Common myeloid progenitor, CD34-positive (primary cell): ENCODE measurements around the gene FAM13A.
"Not testable (repeated sequence)": the region's sequence is repeated elsewhere in the genome, so short reads cannot be mapped to it uniquely, and the experiment has no call there.

Source experiments
- CTCF ChIA-PET: fragments of 350-600 bp; sonication (Branson Sonifier 250); formaldehyde crosslinking; loops from one replicate; lab custom pipeline; 2021; ENCODE audit warnings: antibody characterized with exemption; lab: Charles Lee
- POLR2A ChIA-PET: fragments of 350-600 bp; sonication (Branson Sonifier 250); formaldehyde crosslinking; loops from one replicate; lab custom pipeline; 2021; ENCODE audit warnings: antibody characterized with exemption; lab: Charles Lee
- DNase-seq, 3 donors: peaks; one replicate each; pipeline versions ENCODE4 v3.0.0 to v3.0.0-alpha.2; 2013
- H3K27ac ChIP-seq, 2 experiments: 1 replicate in 1 of 2; 2 replicates in 1 of 2; pipeline ENCODE4 v1.7.0; 2013; ENCODE audit warnings: inconsistent platforms in 2 of 2, low read length in 2 of 2, mild to moderate bottlenecking in 2 of 2, low read depth in 1 of 2, moderate library complexity in 1 of 2; ENCODE audit not compliant: severe bottlenecking in 2 of 2, insufficient read depth in 1 of 2, poor library complexity in 1 of 2
- H3K27me3 ChIP-seq, 5 experiments: replicated peaks in 2 of 5; 1 replicate in 3 of 5; 2 replicates in 2 of 5; pipeline versions ENCODE4 v1.6.1 to v1.7.0; 2013; ENCODE audit warnings: low read length in 4 of 5, mild to moderate bottlenecking in 2 of 5, moderate library complexity in 2 of 5, inconsistent platforms in 1 of 5; ENCODE audit not compliant: insufficient read depth in 5 of 5, control insufficient read depth in 4 of 5
- H3K36me3 ChIP-seq, 4 experiments: 1 replicate in 2 of 4; 2 replicates in 2 of 4; pipeline versions ENCODE4 v1.6.1 to v1.7.0; 2013; ENCODE audit warnings: low read length in 3 of 4, control low read depth in 1 of 4, mild to moderate bottlenecking in 1 of 4; ENCODE audit not compliant: control insufficient read depth in 4 of 4, insufficient read depth in 4 of 4
- H3K4me1 ChIP-seq, 4 experiments: 1 replicate in 3 of 4; 2 replicates in 1 of 4; pipeline versions ENCODE4 v1.6.1 to v1.7.1; 2013; ENCODE audit warnings: low read length in 3 of 4, mild to moderate bottlenecking in 3 of 4, control low read depth in 1 of 4, inconsistent platforms in 1 of 4, moderate library complexity in 1 of 4; ENCODE audit not compliant: control insufficient read depth in 4 of 4, insufficient read depth in 4 of 4; ENCODE audit errors: control extremely low read depth in 1 of 4
- H3K4me3 ChIP-seq, 7 experiments: 1 replicate in 4 of 7; 2 replicates in 3 of 7; pipeline versions ENCODE4 v1.5.1 to v1.7.0; 2013; ENCODE audit warnings: mild to moderate bottlenecking in 7 of 7, low read length in 6 of 7, moderate library complexity in 6 of 7, inconsistent platforms in 2 of 7, low read depth in 2 of 7, control low read depth in 1 of 7; ENCODE audit not compliant: insufficient read depth in 4 of 7, control insufficient read depth in 1 of 7; ENCODE audit errors: extremely low read depth in 1 of 7
- H3K9me3 ChIP-seq, 5 experiments: 1 replicate in 4 of 5; 2 replicates in 1 of 5; pipeline versions ENCODE4 v1.6.1 to v1.7.1; 2013; ENCODE audit warnings: low read length in 4 of 5, mild to moderate bottlenecking in 2 of 5, inconsistent platforms in 1 of 5, low read depth in 1 of 5, moderate library complexity in 1 of 5; ENCODE audit not compliant: control insufficient read depth in 4 of 5, insufficient read depth in 2 of 5; ENCODE audit errors: control extremely low read depth in 1 of 5
- WGBS: methylation state at CpG from one replicate; pipeline ENCODE4 v1.1.5; 2013; ENCODE audit not compliant: insufficient coverage; 5-methylcytosine and 5-hydroxymethylcytosine counted together

Gene FAM13A

DNA sequence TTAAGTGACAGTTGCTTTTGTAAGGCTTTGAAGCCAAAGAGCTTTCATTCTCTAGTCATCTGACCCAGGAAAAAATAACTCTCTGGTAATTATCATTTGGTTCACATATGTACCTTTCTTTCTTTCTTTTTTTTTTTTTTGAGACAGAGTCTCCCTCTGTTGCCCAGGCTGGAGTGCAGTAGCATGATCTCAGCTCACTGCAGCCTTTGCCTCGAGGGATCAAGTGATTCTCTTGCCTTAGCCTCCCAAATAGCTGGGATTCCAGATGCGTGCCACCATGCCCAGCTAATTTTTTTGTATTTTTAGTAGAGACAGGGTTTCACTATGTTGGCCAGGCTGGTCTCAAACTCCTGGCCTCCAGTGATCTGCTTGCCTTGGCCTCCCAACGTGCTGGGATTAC lies 169.6 kb downstream of the FAM13A start:
- 100% methylated on average over 1 of the region's 3 CpGs for WGBS
- POLR2A ChIA-PET, H3K9me3 ChIP-seq, H3K27me3 ChIP-seq, H3K4me1 ChIP-seq, H3K4me3 ChIP-seq, DNase-seq, H3K27ac ChIP-seq, H3K36me3 ChIP-seq: not testable (repeated sequence)
- CTCF ChIA-PET = interaction anchor here (0.8 to 1.7 kb wide), 2 partner anchors 26 to 29 kb away, joined by 3 to 4 read pairs; no protein-coding TSS in a partner anchor

DNA sequence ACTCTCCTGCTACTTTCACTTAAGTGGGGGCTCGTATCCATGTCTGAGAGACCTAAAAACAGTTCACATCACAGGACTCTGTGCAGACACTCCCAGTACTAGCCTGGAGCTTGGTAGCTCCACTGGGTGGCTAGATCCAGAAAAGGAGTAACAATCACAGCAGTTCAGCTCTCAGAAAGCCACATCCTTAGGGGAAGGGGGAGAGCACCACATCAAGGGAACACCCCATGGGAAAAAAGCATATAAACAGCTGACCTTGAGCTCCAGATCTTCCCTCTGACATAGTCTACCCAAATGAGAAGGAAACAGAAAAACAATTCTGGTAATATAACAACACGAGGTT lies 175.8 kb downstream of the FAM13A start:
- WGBS = 93% methylated on average over 2 of the region's 2 CpGs

DNA sequence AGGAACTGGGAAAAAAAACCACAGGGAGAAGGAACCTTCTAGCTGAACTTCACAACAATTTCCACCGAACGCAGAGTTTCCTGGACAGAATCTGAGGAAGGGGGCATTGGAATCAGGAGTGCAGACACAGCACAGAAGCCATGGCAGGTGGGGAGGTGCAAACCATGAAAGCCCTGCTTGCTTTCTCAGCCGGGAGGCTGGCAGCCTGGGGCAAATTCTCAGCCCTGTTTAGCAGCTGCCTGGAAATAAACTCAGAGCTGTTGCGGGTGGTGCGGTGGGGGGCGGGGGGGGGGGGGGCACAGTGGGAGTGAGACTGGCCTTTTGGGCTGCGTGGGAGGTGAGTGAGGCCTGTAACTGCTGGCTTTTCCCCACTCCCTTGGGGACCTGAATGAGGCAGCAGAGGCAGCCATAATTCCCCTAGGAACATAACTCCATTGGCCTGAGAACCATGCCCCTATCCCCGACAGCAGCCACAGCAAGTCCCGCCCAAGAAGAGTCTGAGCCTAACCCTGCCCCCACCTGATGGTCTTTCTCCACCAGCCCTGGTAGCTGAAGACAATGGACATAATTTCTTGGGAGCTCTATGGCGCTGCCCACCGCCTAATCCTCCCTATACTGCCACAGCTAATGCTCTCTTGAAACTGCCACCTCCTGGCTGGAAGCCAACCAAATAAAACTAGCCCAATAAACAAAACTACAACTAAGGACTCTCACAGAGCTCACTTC lies 176.3 kb downstream of the FAM13A start:
- H3K4me1 ChIP-seq = peaks cover 0 to 5% (median 0%) of the 10 kb centered on the region in 4 experiments
- ChIA-PET CTCF (interaction anchor here (1.0 kb wide), 1 partner anchor 29 kb away, joined by 3 read pairs; no protein-coding TSS in a partner anchor), POLR2A (interaction anchor here (0.7 kb wide), 1 partner anchor 10 kb away, joined by 4 read pairs; no protein-coding TSS in a partner anchor)
- H3K27me3 ChIP-seq = no peaks in the 10 kb centered on the region
- peak in 1 of 3 donors; percentile 15 for DNase-seq
- WGBS = 100% methylated on average over 3 of the region's 11 CpGs
- H3K27ac ChIP-seq = peak overlapping the region in 1 of 2 experiments; percentile 32
- H3K36me3 ChIP-seq = no peaks in the 10 kb centered on the region
- no peaks in the 10 kb centered on the region for H3K9me3 ChIP-seq
- no peak overlapping the region for H3K4me3 ChIP-seq

More for the DNA sequence above, 175.8 kb downstream of the FAM13A start:
- Histone ChIP-seq H3K36me3 (no peaks in the 10 kb centered on the region), H3K27me3 (no peaks in the 10 kb centered on the region), H3K9me3 (no peaks in the 10 kb centered on the region), H3K4me3 (no peak overlapping the region), H3K27ac (no peak overlapping the region), H3K4me1 (peaks cover 0 to 5% (median 0%) of the 10 kb centered on the region in 4 experiments)
- ChIA-PET CTCF (interaction anchor here (0.6 to 1.0 kb wide), 2 partner anchors 30 to 195 kb away, joined by 3 read pairs; no protein-coding TSS in a partner anchor), POLR2A (interaction anchor here (0.7 kb wide), 1 partner anchor 10 kb away, joined by 4 read pairs; no protein-coding TSS in a partner anchor)
- DNase-seq = no peak

DNA sequence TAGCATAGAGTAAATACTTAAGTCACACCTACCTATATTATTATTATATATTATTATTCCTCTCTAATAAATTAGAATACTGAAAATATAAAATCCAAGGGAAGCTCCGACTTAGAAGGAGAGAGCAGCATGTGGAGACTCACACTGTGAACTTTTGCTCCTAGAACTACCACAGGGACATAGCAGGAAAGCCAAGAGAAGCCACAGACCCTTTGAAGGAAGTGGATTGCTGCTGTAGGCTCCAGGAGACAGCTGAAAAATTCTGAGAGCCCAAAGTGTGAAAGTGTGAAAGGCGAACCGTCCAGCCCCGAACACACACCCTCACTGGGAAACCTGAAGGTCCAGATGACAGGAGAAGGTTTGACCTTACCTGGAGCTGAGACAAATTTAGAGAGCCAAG lies 177.0 kb downstream of the FAM13A start:
- ChIA-PET CTCF (no interaction called here), POLR2A (no interaction called here)
- DNase-seq = no peak
- peak overlapping the region in 1 of 2 experiments; percentile 32 for H3K27ac ChIP-seq
- no peaks in the 10 kb centered on the region for H3K27me3 ChIP-seq
- H3K36me3 ChIP-seq = no peaks in the 10 kb centered on the region
- no peak overlapping the region for H3K4me3 ChIP-seq
- H3K9me3 ChIP-seq = no peaks in the 10 kb centered on the region
- WGBS = no CpG with 5 or more reads among the region's 4 CpGs
- peaks cover 0 to 5% (median 0%) of the 10 kb centered on the region in 4 experiments for H3K4me1 ChIP-seq

DNA sequence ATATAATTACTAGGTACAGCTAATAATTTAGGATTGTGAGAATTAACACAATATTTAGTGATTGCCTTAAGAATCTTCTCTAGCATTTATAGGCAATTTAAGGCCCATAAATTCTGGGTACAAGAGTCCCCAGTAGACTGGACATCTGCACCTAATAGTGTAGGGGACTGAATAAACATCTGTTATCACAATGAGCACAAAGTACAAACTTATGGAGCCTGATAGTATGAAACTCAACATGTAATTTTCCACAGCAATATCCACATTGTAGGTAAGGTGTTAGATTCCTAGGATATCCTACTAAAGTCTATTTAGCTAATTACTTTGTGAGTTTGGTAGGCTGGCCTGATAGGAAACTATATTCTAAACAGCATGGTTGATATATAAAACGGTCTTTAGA lies 178.3 kb downstream of the FAM13A start:
- peaks cover 0 to 5% (median 0%) of the 10 kb centered on the region in 4 experiments for H3K4me1 ChIP-seq
- H3K4me3 ChIP-seq = no peak overlapping the region
- WGBS = no CpG with 5 or more reads among the region's 1 CpG
- H3K27me3 ChIP-seq = no peaks in the 10 kb centered on the region
- no peak overlapping the region for H3K27ac ChIP-seq
- no peaks in the 10 kb centered on the region for H3K9me3 ChIP-seq
- no peaks in the 10 kb centered on the region for H3K36me3 ChIP-seq
- DNase-seq = no peak
- ChIA-PET POLR2A (no interaction called here), CTCF (interaction anchor here (1.0 kb wide), 1 partner anchor 21 kb away, joined by 3 read pairs; no protein-coding TSS in a partner anchor)

DNA sequence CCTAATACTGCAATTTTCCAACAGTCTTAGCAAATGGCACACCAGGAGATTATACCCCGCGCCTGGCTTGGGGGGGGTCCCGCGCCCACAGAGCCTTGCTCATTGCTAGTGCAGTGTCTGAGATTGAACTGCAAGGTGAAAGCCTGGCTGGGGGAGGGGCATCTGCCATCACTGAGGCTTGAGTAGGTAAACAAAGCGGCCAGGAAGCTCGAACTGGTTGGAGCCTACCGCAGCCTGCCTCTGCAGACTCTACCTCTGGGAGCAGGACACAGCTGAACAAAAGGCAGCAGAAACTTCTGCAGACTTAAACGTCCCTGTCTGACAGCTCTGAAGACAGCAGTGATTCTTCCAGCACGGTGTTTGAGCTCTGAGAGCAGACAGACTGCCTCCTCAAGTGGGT lies 186.6 kb downstream of the FAM13A start:
- no peaks in the 10 kb centered on the region for H3K36me3 ChIP-seq
- H3K27me3 ChIP-seq = no peaks in the 10 kb centered on the region
- no peak overlapping the region for H3K27ac ChIP-seq
- 96% methylated on average over 9 of the region's 9 CpGs for WGBS
- ChIA-PET CTCF (no interaction called here), POLR2A (interaction anchor here (1.2 kb wide), 1 partner anchor 11 kb away, joined by 4 read pairs; no protein-coding TSS in a partner anchor)
- no peak overlapping the region for H3K4me3 ChIP-seq
- peaks cover 0 to 4% (median 0%) of the 10 kb centered on the region in 5 experiments for H3K9me3 ChIP-seq
- DNase-seq = no peak
- no peaks in the 10 kb centered on the region for H3K4me1 ChIP-seq

DNA sequence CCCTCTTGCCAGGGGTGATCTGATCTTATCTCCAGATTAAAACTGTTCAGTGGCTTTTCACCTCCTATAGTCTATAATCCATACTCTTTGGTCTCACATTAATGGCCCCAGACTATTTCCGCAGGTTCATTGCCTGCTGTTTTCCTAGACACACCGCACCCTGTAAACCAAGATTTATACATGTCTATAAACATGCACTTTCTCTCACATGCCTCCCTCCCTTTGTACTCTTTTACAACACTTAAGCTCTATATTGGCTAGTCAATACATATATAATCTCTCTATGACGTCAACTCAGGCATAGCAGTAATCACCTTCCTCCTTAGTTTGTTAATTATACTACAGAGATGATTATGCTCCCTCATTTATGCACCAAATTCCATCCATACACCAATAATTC lies 188.5 kb downstream of the FAM13A start:
- peaks cover 0 to 4% (median 0%) of the 10 kb centered on the region in 5 experiments for H3K9me3 ChIP-seq
- ChIA-PET CTCF (no interaction called here), POLR2A (no interaction called here)
- H3K27ac ChIP-seq = no peak overlapping the region
- 100% methylated on average over 3 of the region's 3 CpGs for WGBS
- H3K27me3 ChIP-seq = no peaks in the 10 kb centered on the region
- no peak for DNase-seq
- no peaks in the 10 kb centered on the region for H3K4me1 ChIP-seq
- no peaks in the 10 kb centered on the region for H3K36me3 ChIP-seq
- no peak overlapping the region for H3K4me3 ChIP-seq
